ENCODE data around the gene ABLIM1. TPM values are rescaled to one million over a fixed set of nuclear protein-coding genes. Genes with fewer than 3 reads are reported as not detected.

The ABLIM1 gene
- total and polyA plus RNA-seq, 2 of the 4 experiments (the other 2 are of a cell fraction) = 7.7 to 9.9 TPM

DNA sequence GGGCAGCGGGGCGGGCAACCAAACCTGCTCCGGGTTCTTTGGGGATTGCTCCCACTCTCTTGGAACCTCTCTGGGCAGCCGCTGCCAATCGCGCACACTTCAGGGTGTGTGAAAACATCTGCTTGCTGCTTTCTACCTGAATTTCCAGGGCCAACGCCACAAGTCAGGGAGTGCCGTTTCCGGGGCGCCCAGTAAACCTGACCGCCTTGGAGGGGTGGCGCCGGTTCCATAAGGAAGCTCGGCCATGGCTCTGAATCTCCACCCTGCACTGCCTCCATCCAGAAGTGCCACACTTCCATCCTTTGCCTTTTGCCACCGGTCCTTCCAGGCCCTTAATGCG is 253.1 kb downstream of the ABLIM1 start:
- Histone ChIP-seq H3K4me2 (ENCODE audit: low read depth, low read length) (no peak overlapping the region), H3K27me3 (ENCODE audit: control insufficient read depth, insufficient read depth, low read length) (peaks cover 55% of the 10 kb centered on the region), H3K4me1 (ENCODE audit: control insufficient read depth, insufficient read depth, low read length) (no peaks in the 10 kb centered on the region), H3K27ac (ENCODE audit: insufficient read depth, low read length) (no peak overlapping the region), H3K14ac (replicated peaks; ENCODE audit: low read depth, low read length) (no peak overlapping the region), H3K18ac (ENCODE audit: low read depth, low read length) (no peak overlapping the region), H3K9ac (ENCODE audit: low read depth, low read length) (no peak overlapping the region), H4K5ac (ENCODE audit: low read depth, low read length) (no peak overlapping the region), H2BK5ac (ENCODE audit: low read depth, low read length, poor library complexity, severe bottlenecking) (no peak overlapping the region), H2BK120ac (ENCODE audit: low read depth, low read length) (no peak overlapping the region), H3K9me3 (ENCODE audit: control insufficient read depth, insufficient read depth, low read length) (no peaks in the 10 kb centered on the region), H2AFZ (replicated peaks; ENCODE audit: low read length, poor library complexity) (no peak overlapping the region), H3K79me1 (ENCODE audit: low read depth in 1 of 2, low read length in 2 of 2) (no peaks in the 10 kb centered on the region), H2AK5ac (ENCODE audit: low read depth, low read length) (no peak overlapping the region), H3K23ac (ENCODE audit: low read depth, low read length) (no peak overlapping the region), H4K8ac (ENCODE audit: low read depth in 2 of 2, low read length in 2 of 2) (no peak overlapping the region), H2AK9ac (replicated peaks; ENCODE audit: low read depth, low read length, poor library complexity) (no peak overlapping the region), H3K4me3 (ENCODE audit: insufficient read depth, low read depth, low read length) (no peak overlapping the region), H2BK20ac (ENCODE audit: low read depth, low read length) (no peak overlapping the region), H4K91ac (ENCODE audit: insufficient read depth, low read depth, low read length) (no peak overlapping the region), H2BK15ac (ENCODE audit: low read depth, low read length) (no peak overlapping the region), H3K56ac (ENCODE audit: extremely low read depth, insufficient read depth, low read length) (no peak overlapping the region), H3K36me3 (ENCODE audit: control insufficient read depth, insufficient read depth, low read length) (no peaks in the 10 kb centered on the region), H4K20me1 (ENCODE audit: insufficient read depth, low read length) (no peaks in the 10 kb centered on the region), H3K4ac (ENCODE audit: low read depth, low read length) (no peak overlapping the region), H3K9me1 (ENCODE audit: insufficient read depth, low read length) (no peaks in the 10 kb centered on the region)
- TF ChIP-seq RAD21 (IDR thresholded peaks at IDR 0.05; ENCODE audit: low read length) (no peak), SMC3 (IDR thresholded peaks at IDR 0.05; ENCODE audit: low read depth, low read length) (no peak), ELK1 (IDR thresholded peaks at IDR 0.05; ENCODE audit: borderline replicate concordance, low read depth, low read length) (no peak), CHD1 (IDR thresholded peaks at IDR 0.05; ENCODE audit: low read depth, low read length) (no peak), USF2 (IDR thresholded peaks at IDR 0.05; ENCODE audit: low read depth, low read length) (no peak), BHLHE40 (IDR thresholded peaks at IDR 0.05; ENCODE audit: low read depth, low read length) (no peak)
- in situ Hi-C loops (cut with MboI; ENCODE audit: low sequenced_read_pairs) = no loop called here
- ChIA-PET POLR2A (ENCODE audit: unreplicated experiment) (no interaction called here), CTCF (no interaction called here)
- dilution Hi-C loops (cut with HindIII; ENCODE audit: low sequenced_read_pairs, unreplicated experiment) = no loop called here
- intact Hi-C loops (cut with micrococcal nuclease) = no loop called here
- no peak for ATAC-seq (ENCODE audit: low read depth)
- WGBS, 2 experiments (ENCODE audit: extremely low coverage in 2 of 2, insufficient read length in 1 of 2) = 41% methylated on average over 3 of the region's 16 CpGs; no CpG with 5 or more reads in 1 of the 2 experiments
- BruUV-seq (replicated peaks) = no TSS peak
- DNase-seq = no peak

Measured in IMR-90 (cell line).